H9 (cell line): ENCODE results near the gene BRF1. TPM values are rescaled to one million over a fixed set of nuclear protein-coding genes. Genes with fewer than 3 reads are reported as not detected.

Experiments
- DNase-seq: peaks from one replicate; pipeline ENCODE4 v3.0.0-alpha.2; 2017
- H2AFZ ChIP-seq: one replicate; pipeline ENCODE4 v1.6.1; 2013; ENCODE audit warnings: mild to moderate bottlenecking, low read length, control low read depth, moderate library complexity
- H2AK5ac ChIP-seq: 2 replicates; pipeline ENCODE4 v1.6.1; 2013; ENCODE audit warnings: low read length, control low read depth, mixed read lengths; ENCODE audit not compliant: insufficient read length
- H2BK120ac ChIP-seq: one replicate; pipeline ENCODE4 v1.6.1; 2013; ENCODE audit warnings: low read depth, mild to moderate bottlenecking, low read length, control low read depth, inconsistent platforms; ENCODE audit not compliant: poor library complexity, severe bottlenecking
- H2BK12ac ChIP-seq: 2 replicates; pipeline ENCODE4 v1.6.1; 2013; ENCODE audit warnings: low read length, control low read depth, mixed read lengths, low read depth; ENCODE audit not compliant: insufficient read length
- H2BK15ac ChIP-seq: 2 replicates; pipeline ENCODE4 v1.6.1; 2013; ENCODE audit warnings: low read depth, low read length, control low read depth
- H2BK20ac ChIP-seq: one replicate; pipeline ENCODE4 v1.6.1; 2013; ENCODE audit warnings: low read depth, mild to moderate bottlenecking, low read length, control low read depth, inconsistent platforms; ENCODE audit not compliant: poor library complexity, severe bottlenecking
- H2BK5ac ChIP-seq: 2 replicates; pipeline ENCODE4 v1.6.1; 2013; ENCODE audit warnings: low read length, control low read depth, mixed read lengths; ENCODE audit not compliant: insufficient read length
- H3K14ac ChIP-seq: 2 replicates; pipeline ENCODE4 v1.6.1; 2013; ENCODE audit warnings: low read length, control low read depth; ENCODE audit not compliant: insufficient read depth
- H3K18ac ChIP-seq: 2 replicates; pipeline ENCODE4 v1.6.1; 2013; ENCODE audit warnings: low read depth, mild to moderate bottlenecking, mixed read lengths, low read length, control low read depth; ENCODE audit not compliant: insufficient read length
- H3K23ac ChIP-seq: 2 replicates; pipeline ENCODE4 v1.6.1; 2013; ENCODE audit warnings: low read length, control low read depth, mixed read lengths, low read depth; ENCODE audit not compliant: insufficient read length
- H3K23me2 ChIP-seq: 2 replicates; pipeline ENCODE4 v1.6.1; 2013; ENCODE audit warnings: low read depth, mild to moderate bottlenecking, mixed read lengths, low read length, control low read depth; ENCODE audit not compliant: insufficient read length, poor library complexity, severe bottlenecking
- H3K27ac ChIP-seq: 2 replicates; pipeline ENCODE4 v1.5.1; 2013; ENCODE audit warnings: low read length, control low read depth, mixed read lengths, low read depth; ENCODE audit not compliant: insufficient read length
- H3K27me3 ChIP-seq: 2 replicates; pipeline ENCODE4 v1.6.1; 2013; ENCODE audit warnings: low read length, control low read depth, inconsistent platforms; ENCODE audit not compliant: insufficient read depth
- H3K4ac ChIP-seq: 2 replicates; pipeline ENCODE4 v1.6.1; 2013; ENCODE audit warnings: low read depth, mild to moderate bottlenecking, control low read depth, inconsistent platforms, low read length, moderate library complexity
- H3K4me1 ChIP-seq: 2 replicates; pipeline ENCODE4 v1.6.1; 2013; ENCODE audit warnings: low read length, control low read depth, inconsistent platforms; ENCODE audit not compliant: insufficient read depth
- H3K4me2 ChIP-seq: 2 replicates; pipeline ENCODE4 v1.6.1; 2013; ENCODE audit warnings: low read length, control low read depth, mixed read lengths; ENCODE audit not compliant: insufficient read length, insufficient read depth
- H3K56ac ChIP-seq: 2 replicates; pipeline ENCODE4 v1.6.1; 2013; ENCODE audit warnings: low read depth, mild to moderate bottlenecking, mixed read lengths, low read length, control low read depth; ENCODE audit not compliant: insufficient read length
- H3K79me1 ChIP-seq: 2 replicates; pipeline ENCODE4 v1.6.1; 2013; ENCODE audit warnings: low read depth, mild to moderate bottlenecking, moderate library complexity, low read length, control low read depth, inconsistent platforms; ENCODE audit not compliant: insufficient read depth, poor library complexity, severe bottlenecking
- H3K79me2 ChIP-seq: 2 replicates; pipeline ENCODE4 v1.6.1; 2013; ENCODE audit warnings: low read length, control low read depth, inconsistent platforms; ENCODE audit not compliant: insufficient read depth
- H3K9ac ChIP-seq: 2 replicates; pipeline ENCODE4 v1.6.1; 2013; ENCODE audit warnings: low read length, control low read depth, mixed read lengths; ENCODE audit not compliant: insufficient read length; ENCODE audit errors: extremely low read depth
- H3K9me3 ChIP-seq: one replicate; pipeline ENCODE4 v1.6.1; 2013; ENCODE audit warnings: low read depth, low read length, inconsistent platforms; ENCODE audit not compliant: control insufficient read depth
- H3T11ph ChIP-seq: one replicate; pipeline ENCODE4 v1.6.1; 2013; ENCODE audit warnings: mild to moderate bottlenecking, low read length, control low read depth, inconsistent platforms
- H4K20me1 ChIP-seq: one replicate; pipeline ENCODE4 v1.6.1; 2013; ENCODE audit not compliant: control insufficient read depth, insufficient read length, insufficient read depth
- H4K5ac ChIP-seq: 2 replicates; pipeline ENCODE4 v1.6.1; 2013; ENCODE audit warnings: low read depth, mild to moderate bottlenecking, mixed read lengths, low read length, control low read depth; ENCODE audit not compliant: insufficient read length
- H4K8ac ChIP-seq: replicated peaks from 2 replicates; pipeline ENCODE4 v1.6.1; 2013; ENCODE audit warnings: low read length, control low read depth, mixed read lengths, low read depth; ENCODE audit not compliant: insufficient read length
- H4K91ac ChIP-seq: 2 replicates; pipeline ENCODE4 v1.6.1; 2013; ENCODE audit warnings: low read depth, mild to moderate bottlenecking, moderate library complexity, mixed read lengths, low read length, control low read depth; ENCODE audit not compliant: insufficient read length
- H3K27ac Mint-ChIP-seq, 3 experiments: 2 replicates in 2 of 3; 3 replicates in 1 of 3; pipeline ENCODE4 v1.8.0; 2020 to 2021; ENCODE audit warnings: mixed read lengths in 3 of 3, mild to moderate bottlenecking in 1 of 3, moderate library complexity in 1 of 3
- H3K27me3 Mint-ChIP-seq: 2 replicates; pipeline ENCODE4 v1.8.0; 2021; ENCODE audit warnings: low read depth, mild to moderate bottlenecking, moderate library complexity, mixed read lengths
- H3K36me3 Mint-ChIP-seq, 3 experiments: 2 replicates in 2 of 3; 3 replicates in 1 of 3; pipeline ENCODE4 v1.8.0; 2020 to 2021; ENCODE audit warnings: low read depth in 3 of 3, mixed read lengths in 3 of 3; ENCODE audit not compliant: insufficient read depth in 1 of 3
- H3K4me1 Mint-ChIP-seq, 2 experiments: 2 replicates each; pipeline ENCODE4 v1.8.0; 2020; ENCODE audit warnings: mixed read lengths in 2 of 2
- H3K4me3 Mint-ChIP-seq, 2 experiments: 2 replicates in 1 of 2; 3 replicates in 1 of 2; pipeline ENCODE4 v1.8.0; 2020 to 2021; ENCODE audit warnings: mild to moderate bottlenecking in 2 of 2, mixed read lengths in 2 of 2, moderate library complexity in 1 of 2
- H3K9me3 Mint-ChIP-seq, 2 experiments: 2 replicates in 1 of 2; 3 replicates in 1 of 2; pipeline ENCODE4 v1.8.0; 2020; ENCODE audit warnings: mild to moderate bottlenecking in 2 of 2, mixed read lengths in 2 of 2, moderate library complexity in 1 of 2
- WGBS: extraction: QIAGEN DNeasy Blood & Tissue Kit; methylation state at CpG from one replicate; pipeline ENCODE4 v1.1.7; 2013; ENCODE audit warnings: missing lambda C conversion rate, low lambda C conversion rate, mixed read lengths; ENCODE audit not compliant: insufficient read length; ENCODE audit errors: extremely low coverage; 5-methylcytosine and 5-hydroxymethylcytosine counted together
- total RNA-seq: library from RNA; stranded (reverse); gene quantifications from 2 replicates; pipeline ENCODE4 v1.2.1, GENCODE V29; 2021
- TF ChIP-seq, protein P1 (sequence below): fragments of 200-600 bp; sonication (generic); conservative IDR thresholded peaks from 3 replicates; pipeline ENCODE4 v1.8.0; 2021; ENCODE audit warnings: antibody characterized with exemption, mild to moderate bottlenecking

The BRF1 gene
- total RNA-seq, 1 experiment from 2014 or later = 28.3 TPM

DNA sequence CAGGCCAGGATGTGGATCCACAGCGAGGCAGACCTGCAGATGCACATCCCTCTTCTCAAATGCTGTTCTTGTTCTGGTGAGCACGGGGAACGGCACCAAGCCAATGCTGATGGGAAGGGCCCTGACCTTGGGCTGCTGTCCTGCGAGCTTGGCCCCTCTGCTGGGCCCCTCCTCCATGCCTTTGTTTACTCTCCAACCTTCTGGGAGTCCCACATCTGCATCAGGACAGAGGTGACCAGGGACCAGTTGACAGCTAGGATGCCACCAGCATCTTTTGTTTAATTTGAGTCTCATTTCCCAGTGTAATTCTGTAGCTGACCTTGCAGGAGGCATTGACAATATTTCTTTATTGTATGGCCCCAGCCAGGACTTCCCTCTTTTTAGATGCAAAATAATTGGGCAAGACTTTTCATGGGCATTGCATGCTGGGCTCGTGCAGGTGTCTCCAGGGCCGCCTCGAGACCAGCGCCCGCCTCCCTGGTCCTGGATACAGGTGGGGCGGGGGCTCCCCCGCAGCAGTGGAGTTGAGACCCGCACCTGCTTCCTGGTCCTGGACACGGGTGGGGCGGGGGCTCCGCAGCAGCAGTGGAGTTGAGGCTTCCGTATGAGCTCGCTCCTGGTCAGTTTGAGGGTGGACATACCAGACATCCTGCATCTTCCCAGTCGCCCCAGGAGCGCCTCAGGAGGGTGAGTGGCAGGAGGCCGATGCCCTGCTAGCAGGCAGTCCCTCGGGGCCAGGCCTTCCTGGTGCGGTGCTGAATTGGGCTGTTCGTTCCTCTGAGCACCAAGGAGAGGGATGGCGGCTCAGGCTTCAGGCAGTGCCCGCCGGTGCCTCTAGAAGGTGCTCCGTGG lies 25.1 kb upstream of the BRF1 start:
- Histone ChIP-seq H2BK5ac (no peak overlapping the region), H2BK120ac (no peak overlapping the region)
- WGBS = no CpG with 5 or more reads among the region's 27 CpGs

More for the DNA sequence above, 25.1 kb upstream of the BRF1 start:
- no peak overlapping the region for H3K4me2 ChIP-seq
- H4K91ac ChIP-seq = no peak overlapping the region
- Mint-ChIP-seq H3K4me3 (no peak overlapping the region; a peak in 1 of 5 replicates), H3K4me1 (peaks cover 61 to 69% of the 10 kb centered on the region in 2 experiments), H3K27ac (no peak overlapping the region), H3K36me3 (peaks cover 0 to 5% (median 0%) of the 10 kb centered on the region in 3 experiments; a peak in 4 of 7 replicates), H3K9me3 (no peaks in the 10 kb centered on the region), H3K27me3 (no peaks in the 10 kb centered on the region)
- no peak overlapping the region for H4K5ac ChIP-seq
- H2BK20ac ChIP-seq = no peak overlapping the region
- no peak overlapping the region for H3T11ph ChIP-seq
- H3K4me1 ChIP-seq = peaks cover 9% of the 10 kb centered on the region; the same call in 1 of the 2 replicates
- no peak overlapping the region for H3K23ac ChIP-seq
- no peaks in the 10 kb centered on the region for H3K23me2 ChIP-seq
- peaks cover 4% of the 10 kb centered on the region for H4K20me1 ChIP-seq
- H3K9ac ChIP-seq = no peak overlapping the region
- H3K27me3 ChIP-seq = no peaks in the 10 kb centered on the region
- no peak overlapping the region for H2AFZ ChIP-seq
- no peak overlapping the region for H2AK5ac ChIP-seq
- H3K18ac ChIP-seq = no peak overlapping the region
- H3K56ac ChIP-seq = no peak overlapping the region
- H3K14ac ChIP-seq = peak overlapping the region; percentile 69; the same call in 1 of the 2 replicates
- H4K8ac ChIP-seq = no peak overlapping the region
- H3K79me2 ChIP-seq = peaks cover 15% of the 10 kb centered on the region; the same call in 1 of the 2 replicates
- no peak for DNase-seq
- no peaks in the 10 kb centered on the region for H3K9me3 ChIP-seq
- TF ChIP-seq, protein P1, sequence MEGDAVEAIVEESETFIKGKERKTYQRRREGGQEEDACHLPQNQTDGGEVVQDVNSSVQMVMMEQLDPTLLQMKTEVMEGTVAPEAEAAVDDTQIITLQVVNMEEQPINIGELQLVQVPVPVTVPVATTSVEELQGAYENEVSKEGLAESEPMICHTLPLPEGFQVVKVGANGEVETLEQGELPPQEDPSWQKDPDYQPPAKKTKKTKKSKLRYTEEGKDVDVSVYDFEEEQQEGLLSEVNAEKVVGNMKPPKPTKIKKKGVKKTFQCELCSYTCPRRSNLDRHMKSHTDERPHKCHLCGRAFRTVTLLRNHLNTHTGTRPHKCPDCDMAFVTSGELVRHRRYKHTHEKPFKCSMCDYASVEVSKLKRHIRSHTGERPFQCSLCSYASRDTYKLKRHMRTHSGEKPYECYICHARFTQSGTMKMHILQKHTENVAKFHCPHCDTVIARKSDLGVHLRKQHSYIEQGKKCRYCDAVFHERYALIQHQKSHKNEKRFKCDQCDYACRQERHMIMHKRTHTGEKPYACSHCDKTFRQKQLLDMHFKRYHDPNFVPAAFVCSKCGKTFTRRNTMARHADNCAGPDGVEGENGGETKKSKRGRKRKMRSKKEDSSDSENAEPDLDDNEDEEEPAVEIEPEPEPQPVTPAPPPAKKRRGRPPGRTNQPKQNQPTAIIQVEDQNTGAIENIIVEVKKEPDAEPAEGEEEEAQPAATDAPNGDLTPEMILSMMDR = no peak
- no peak overlapping the region for H3K4ac ChIP-seq
- peaks cover 14% of the 10 kb centered on the region for H3K79me1 ChIP-seq
- no peak overlapping the region for H3K27ac ChIP-seq
- H2BK15ac ChIP-seq = no peak overlapping the region
- no peak overlapping the region for H2BK12ac ChIP-seq
